HCEC 1CT (cell line): ENCODE measurements around the gene LINC01488.

ENCODE experiments used
- DNase-seq: peaks from one replicate; pipeline ENCODE4 v3.0.0-alpha.2; 2017

LINC01488 gene

DNA sequence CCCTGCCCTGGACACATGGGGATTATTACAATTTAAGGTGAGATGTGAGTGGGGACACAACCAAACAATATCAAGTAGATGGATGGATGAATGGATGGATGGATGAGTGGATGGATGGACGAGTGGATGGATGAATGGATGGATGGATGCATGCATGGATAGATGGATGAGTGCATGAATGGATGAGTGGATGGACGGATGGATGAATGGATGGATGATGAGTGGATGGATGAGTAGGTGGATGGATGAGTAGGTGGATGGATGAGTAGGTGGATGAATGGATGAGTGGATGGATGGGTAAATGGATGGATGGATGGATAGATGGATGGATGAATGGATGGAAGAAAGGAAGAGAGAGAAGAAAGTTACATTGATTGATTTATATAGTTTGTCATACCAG, 859 bp downstream of the LINC01488 start:
- no peak for DNase-seq

GRCh38 chr11:69483170-69483569, 1.7 kb downstream of the LINC01488 start:
- DNase-seq, result no peak

DNA sequence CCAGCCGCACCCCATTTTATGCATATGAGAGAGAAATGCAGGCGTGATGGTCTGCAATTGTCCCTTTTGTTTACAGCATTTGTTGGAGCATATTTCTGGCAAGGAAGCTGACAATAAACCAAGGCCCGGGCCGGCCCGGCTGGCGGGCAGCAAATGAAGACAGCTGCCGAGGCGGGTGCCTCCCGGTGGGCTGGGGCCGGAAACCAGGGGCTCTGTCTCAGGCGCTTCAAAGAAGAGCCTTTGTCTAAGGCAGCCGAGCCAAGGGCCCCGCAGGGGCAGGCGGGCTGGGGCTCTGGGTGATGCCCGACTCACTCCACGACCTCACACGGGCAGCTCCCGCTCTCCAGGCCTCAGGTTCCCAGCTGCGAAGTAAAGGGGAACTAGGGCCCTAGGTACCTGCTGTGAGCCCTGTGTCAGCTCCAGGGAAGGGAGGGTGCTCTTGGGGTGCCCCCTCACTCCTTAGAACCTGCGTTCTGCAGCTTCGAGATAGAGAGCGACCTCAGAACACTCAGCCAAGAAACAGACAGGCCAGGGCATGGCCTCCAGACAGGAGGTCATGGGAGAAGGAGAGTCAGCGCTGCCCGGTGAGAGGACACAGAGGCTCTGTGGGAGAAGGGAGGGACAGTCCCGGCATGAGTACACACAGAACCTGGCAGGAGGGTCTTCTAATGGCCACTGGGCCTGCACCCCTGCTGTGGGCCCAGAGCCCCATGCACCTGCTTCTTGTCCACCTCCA, 2.4 kb downstream of the LINC01488 start:
- DNase-seq, result no peak

DNA sequence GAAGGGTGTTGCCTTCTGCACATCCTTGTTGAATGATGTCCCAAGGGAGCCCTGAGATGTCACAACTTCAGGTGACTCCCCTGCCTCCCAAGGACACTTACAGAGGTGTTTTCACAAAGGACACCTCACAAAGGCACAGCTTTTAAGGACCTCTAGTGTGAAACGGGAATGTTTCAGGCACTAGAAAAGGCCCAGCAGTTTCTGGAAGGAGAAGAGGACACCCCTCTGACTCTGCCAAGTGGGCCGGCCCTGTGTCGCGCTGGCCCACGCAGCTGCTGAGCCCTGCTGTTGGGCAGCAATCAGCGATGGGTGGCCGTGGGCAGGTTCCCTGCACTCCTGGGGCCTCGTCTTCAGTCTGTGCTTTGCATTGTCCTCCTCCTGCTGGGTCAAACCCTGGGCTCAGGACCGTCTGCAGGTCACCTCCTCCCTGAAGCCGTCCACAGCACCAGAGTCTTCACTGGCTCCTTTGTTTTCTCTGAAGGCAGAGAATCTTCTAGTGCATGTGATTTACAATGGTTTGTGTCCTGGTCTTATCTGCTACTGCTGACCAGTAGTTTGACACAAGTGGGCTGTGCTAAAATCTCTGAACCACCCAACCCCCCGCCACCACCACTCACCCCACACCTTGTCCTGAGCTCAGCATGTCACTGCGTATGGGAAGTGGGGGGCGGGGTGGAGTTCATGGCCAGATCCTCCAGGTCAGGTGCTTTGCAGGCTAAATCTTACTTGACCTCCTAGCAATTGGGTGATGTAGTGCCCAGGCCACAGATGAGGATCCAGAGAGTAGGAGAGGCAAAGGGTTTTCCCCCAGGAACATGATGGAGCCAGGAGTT, 3.2 kb downstream of the LINC01488 start:
- DNase-seq, result no peak

- no peak for DNase-seq
These were observed 4.0 kb downstream of the LINC01488 start for GRCh38 chr11:69485337-69486041.

GRCh38 chr11:69486056-69486772, 4.8 kb downstream of the LINC01488 start:
- DNase-seq, result no peak

GRCh38 chr11:69486773-69487291, 5.4 kb downstream of the LINC01488 start:
- DNase-seq, result no peak

DNA sequence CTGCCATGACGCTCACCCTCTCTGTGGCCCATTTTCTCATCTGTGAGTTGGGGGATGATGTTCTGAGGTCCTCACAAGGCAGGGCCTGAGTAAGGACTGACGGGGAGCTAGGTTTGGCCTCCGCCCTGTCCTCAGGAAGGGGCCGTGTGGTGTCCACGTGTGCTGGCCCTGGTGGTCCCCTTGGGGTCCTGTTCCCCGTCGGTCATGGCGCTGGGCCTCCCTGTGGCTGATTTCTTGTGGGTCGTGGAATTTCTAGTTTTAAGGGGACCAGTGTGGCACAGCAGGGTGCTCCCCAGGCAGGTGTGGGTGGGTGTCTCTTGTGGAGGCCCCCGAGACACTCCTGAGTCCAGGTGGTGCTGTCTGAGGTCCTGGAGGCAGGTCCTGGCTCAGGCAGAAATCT, 5.9 kb downstream of the LINC01488 start:
- no peak for DNase-seq

DNA sequence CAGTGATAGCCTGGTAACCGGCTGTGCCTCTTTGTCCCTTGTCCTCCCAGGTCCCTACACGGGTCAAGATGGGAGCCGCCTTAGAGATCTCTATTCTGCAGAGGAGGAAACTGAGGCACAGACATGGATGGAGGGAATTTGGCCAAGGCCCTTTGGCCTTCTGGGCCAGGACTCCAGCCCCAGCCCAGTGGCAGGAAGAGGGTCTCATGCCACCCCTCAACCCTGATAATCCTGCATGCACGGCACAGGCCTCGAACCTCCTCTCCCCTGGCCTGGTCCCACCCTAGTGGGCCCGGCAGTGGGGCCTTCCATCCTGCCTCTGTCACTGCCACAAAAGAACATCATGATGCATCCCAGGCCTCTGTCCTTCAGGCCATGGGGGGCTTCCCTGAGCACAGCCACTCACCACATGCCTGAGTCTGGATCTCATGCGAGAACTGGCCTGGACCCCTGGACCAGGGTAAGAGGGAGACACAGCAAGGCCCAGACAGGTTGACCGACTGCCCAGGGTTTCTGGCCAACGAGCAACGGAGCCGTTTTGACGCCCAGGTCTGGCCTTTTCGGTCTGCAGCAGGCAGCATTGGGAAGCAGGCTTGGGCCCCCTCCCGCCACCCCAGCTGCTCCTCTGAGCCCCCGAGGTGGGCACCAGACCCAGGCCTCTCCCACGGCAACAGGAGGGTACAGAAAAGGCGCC, 6.5 kb downstream of the LINC01488 start:
- no peak for DNase-seq

DNA sequence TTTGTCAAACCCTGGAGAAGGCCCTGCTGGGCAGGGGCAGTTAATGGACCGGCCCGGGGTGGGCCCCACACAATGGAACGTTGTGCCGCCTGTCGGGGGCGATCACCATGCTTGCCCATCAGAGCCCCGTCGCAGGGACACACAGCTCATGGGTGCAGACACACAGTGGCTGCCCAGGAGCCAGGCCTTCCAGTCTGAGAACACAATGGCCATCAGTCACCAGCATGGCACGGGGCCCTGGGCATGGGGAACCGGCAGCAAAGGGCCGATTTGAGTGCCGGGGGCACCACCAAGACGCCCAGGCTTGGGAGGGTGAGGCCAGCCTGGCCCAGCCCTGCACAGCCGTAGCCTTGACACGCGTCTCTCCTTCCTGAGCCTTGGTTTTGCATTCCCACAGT, 7.1 kb downstream of the LINC01488 start:
- DNase-seq, result no peak

- no peak for DNase-seq
These were observed 7.7 kb downstream of the LINC01488 start for GRCh38 chr11:69489031-69489745.

GRCh38 chr11:69489746-69490365, 8.4 kb downstream of the LINC01488 start:
- no peak for DNase-seq

DNA sequence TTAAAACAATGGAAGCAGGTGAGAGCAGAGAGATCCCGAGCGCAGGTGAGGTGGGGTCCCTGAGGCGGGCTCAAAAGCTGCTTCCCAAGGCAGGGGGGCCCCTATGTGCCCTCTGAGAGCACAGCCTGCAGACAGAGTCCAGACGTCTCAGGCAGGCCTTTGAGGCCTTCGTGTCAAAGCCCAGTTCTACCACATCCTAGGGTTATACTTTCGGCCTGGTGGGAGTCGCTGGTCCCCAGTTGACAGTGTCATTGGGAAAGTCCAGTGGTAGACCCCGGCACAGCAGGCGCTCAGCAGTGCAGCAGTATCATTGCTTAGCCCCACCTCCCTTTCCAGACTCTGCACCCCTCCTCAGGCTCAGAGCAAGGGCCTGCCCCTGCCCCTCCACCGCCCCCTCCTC, 9.1 kb downstream of the LINC01488 start:
- no peak for DNase-seq

DNA sequence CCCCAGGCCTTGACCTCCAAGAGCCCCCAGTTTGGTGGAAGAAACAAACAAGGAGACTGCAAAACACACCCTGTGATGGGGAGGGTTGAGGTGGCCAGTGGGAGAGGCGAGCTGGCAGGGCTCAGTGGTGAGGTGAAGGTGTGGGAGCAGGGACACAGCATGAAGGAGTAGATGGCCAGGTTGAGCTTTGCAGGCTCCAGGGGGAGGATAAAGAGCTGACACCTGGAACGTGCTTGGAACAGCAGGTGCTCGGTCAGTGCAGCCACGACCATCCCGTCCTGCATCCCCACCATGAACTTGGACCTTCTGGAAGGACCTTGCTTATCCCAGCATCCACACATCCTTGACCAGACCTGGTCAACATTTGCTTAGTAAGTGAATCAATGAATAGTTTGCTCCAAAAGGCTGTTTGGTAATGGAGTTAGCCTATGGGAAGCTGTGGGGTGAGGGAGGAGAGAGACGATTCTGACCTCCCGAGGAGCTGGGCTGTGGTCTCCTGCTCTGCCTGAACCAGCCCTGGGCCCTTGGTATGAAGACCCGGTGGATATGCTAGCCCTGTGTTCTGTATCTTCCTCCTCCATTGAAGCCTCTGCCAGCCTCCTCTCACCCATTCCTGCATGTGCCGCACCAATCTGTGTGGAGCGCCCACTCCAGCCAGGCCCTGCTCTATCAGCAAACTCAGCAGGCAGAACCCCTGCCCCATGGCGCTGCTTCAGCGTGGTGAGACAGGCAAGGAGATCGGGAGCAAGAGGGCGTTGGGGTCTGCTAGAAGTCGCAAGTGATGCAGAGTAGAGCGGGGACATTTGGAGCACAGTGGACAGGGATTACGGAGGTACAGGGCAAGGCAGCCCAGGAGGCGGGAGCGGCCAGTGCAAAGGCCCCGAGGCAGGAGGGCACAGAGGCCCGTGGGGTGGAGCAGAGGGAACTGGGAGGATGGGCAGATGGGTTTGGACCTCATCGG, 9.9 kb downstream of the LINC01488 start:
- no peak for DNase-seq

DNA sequence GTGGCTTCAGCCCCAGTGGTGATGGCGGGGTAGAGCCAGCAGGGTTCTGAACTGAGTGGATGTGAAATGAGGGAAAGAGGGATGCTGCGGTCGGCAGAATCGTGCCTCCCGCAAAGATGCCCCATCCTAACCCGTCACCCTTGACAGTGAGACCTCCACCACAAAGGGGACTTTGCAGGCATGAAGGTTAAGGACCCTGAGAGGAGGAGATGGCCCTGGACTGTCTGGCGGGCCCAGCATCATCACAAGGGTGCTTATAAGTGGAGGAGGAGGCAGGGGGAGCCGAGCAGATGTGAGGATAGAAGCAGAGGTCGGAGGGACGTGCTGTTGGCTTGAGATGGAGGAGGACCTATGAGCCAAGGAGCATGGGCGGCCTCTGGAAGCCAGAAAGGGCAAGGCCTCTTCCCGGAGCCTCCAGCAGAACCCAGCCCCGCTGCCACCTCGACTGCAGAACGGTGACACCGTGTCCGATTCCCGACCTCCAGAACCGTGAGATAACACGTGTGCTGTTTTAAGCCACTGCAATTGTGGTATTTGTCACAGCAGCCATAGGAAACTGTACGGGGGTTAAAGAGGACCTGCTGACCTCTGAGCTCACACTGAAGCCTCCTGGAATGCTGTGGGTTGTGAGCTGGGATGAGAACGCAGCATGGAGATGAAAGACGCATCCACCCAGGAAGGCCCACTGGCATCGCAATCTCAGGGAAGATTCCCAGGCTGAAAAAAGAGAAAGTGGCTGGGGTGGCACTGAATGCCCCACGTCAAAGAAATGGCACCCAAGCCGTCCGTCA, 10.9 kb downstream of the LINC01488 start:
- no peak for DNase-seq

- DNase-seq, result no peak
These were observed 12.7 kb downstream of the LINC01488 start for GRCh38 chr11:69493931-69494821.

- no peak for DNase-seq
These were observed 13.4 kb downstream of the LINC01488 start for GRCh38 chr11:69494851-69495250.
